Natural killer cell (primary cell): ENCODE measurements around the gene PLAC8L1. TPM values are rescaled to one million over a fixed set of nuclear protein-coding genes. Genes with fewer than 3 reads are reported as not detected.

Experiments
- ATAC-seq, 3 donors: fragments of 150-1000 bp in 2 of 3; fragments of 200-7000 bp in 1 of 3; cut with Tn5 transposase; 1 replicate in 1 of 3; 2 replicates in 2 of 3; pipeline ENCODE4 v1.10.0; 2021; ENCODE audit warnings: mild to moderate bottlenecking in 2 of 3, moderate library complexity in 2 of 3
- DNase-seq, 2 donors: peaks; one replicate each; pipeline versions ENCODE4 v3.0.0 to v3.0.0-alpha.2; 2013 to 2021; ENCODE audit warnings: mixed read lengths in 1 of 2
- H3K27ac ChIP-seq: one replicate; pipeline ENCODE4 v1.5.1; 2013; ENCODE audit warnings: mild to moderate bottlenecking, low read length
- H3K27me3 ChIP-seq: one replicate; pipeline ENCODE4 v1.6.1; 2013; ENCODE audit warnings: low read length; ENCODE audit not compliant: control insufficient read depth, insufficient read depth
- H3K36me3 ChIP-seq: one replicate; pipeline ENCODE4 v1.6.1; 2013; ENCODE audit warnings: low read length; ENCODE audit not compliant: control insufficient read depth, insufficient read depth
- H3K4me1 ChIP-seq: one replicate; pipeline ENCODE4 v1.6.1; 2013; ENCODE audit warnings: low read length; ENCODE audit not compliant: control insufficient read depth, insufficient read depth
- H3K4me3 ChIP-seq: one replicate; pipeline ENCODE4 v1.5.1; 2013; ENCODE audit warnings: low read length
- H3K9me3 ChIP-seq: one replicate; pipeline ENCODE4 v1.6.1; 2013; ENCODE audit warnings: low read length; ENCODE audit not compliant: control insufficient read depth, insufficient read depth
- H3K27ac Mint-ChIP-seq, 2 donors: one replicate each; pipeline ENCODE4 v1.8.0; 2022; ENCODE audit warnings: mild to moderate bottlenecking in 2 of 2, mixed read lengths in 2 of 2, moderate library complexity in 1 of 2
- H3K27me3 Mint-ChIP-seq, 2 donors: one replicate each; pipeline ENCODE4 v1.8.0; 2022; ENCODE audit warnings: low read depth in 2 of 2, mixed read lengths in 2 of 2
- H3K36me3 Mint-ChIP-seq: one replicate; pipeline ENCODE4 v1.8.0; 2022; ENCODE audit warnings: mixed read lengths
- H3K4me1 Mint-ChIP-seq, 2 donors: one replicate each; pipeline ENCODE4 v1.8.0; 2022; ENCODE audit warnings: mixed read lengths in 2 of 2
- H3K4me3 Mint-ChIP-seq: one replicate; pipeline ENCODE4 v1.8.0; 2022; ENCODE audit warnings: mild to moderate bottlenecking, moderate library complexity, mixed read lengths
- H3K9me3 Mint-ChIP-seq, 2 donors: one replicate each; pipeline ENCODE4 v1.8.0; 2022; ENCODE audit warnings: mixed read lengths in 2 of 2
- CTCF ChIP-seq: fragments of 200-600 bp; IDR thresholded peaks from one replicate; pipeline ENCODE4 v1.8.0; 2022; ENCODE audit warnings: antibody characterized with exemption
- WGBS: methylation state at CpG from one replicate; pipeline ENCODE4 v1.1.7; 2013; ENCODE audit warnings: missing lambda C conversion rate; ENCODE audit not compliant: insufficient coverage; 5-methylcytosine and 5-hydroxymethylcytosine counted together
- intact Hi-C: fragments of 100-400 bp; cut with micrococcal nuclease; formaldehyde crosslinking; loops from one replicate; pipeline ENCODE4 v1.14.2; 2022
- total RNA-seq, 4 donors: library from RNA; stranded (reverse); fragments of 120-200 nt in 1 of 4; gene quantifications; one replicate each; pipeline versions ENCODE4 v1.2.3 to v1.2.4, GENCODE V29; 2013 to 2022

PLAC8L1 gene
- total RNA-seq, 3 donors from 2014 or later (not counting 1 experiment from before 2014, with no cell fraction given): 0.45 TPM; not detected in 2

GRCh38 chr5:146076028-146076427 is 29.3 kb downstream of the PLAC8L1 start:
- Mint-ChIP-seq H3K9me3 (no peaks in the 10 kb centered on the region), H3K27ac (no peak overlapping the region), H3K4me3 (no peak overlapping the region), H3K36me3 (no peaks in the 10 kb centered on the region), H3K4me1 (peaks cover 19 to 22% of the 10 kb centered on the region in 2 donors), H3K27me3 (peaks cover 5 to 7% of the 10 kb centered on the region in 2 donors)
- no peaks in the 10 kb centered on the region for H3K27me3 ChIP-seq
- no peak for ATAC-seq
- H3K27ac ChIP-seq: no peak overlapping the region
- DNase-seq: no peak
- H3K36me3 ChIP-seq: no peaks in the 10 kb centered on the region
- H3K4me3 ChIP-seq: no peak overlapping the region
- intact Hi-C loops: no loop called here
- no peak for TF ChIP-seq CTCF
- no peaks in the 10 kb centered on the region for H3K9me3 ChIP-seq
- 38% methylated on average over 4 of the region's 4 CpGs for WGBS
- H3K4me1 ChIP-seq: peaks cover 7% of the 10 kb centered on the region

- TF ChIP-seq CTCF: no peak
- H3K9me3 ChIP-seq: no peaks in the 10 kb centered on the region
- no peak overlapping the region for H3K27ac ChIP-seq
- no peak overlapping the region for H3K4me3 Mint-ChIP-seq
- no peak overlapping the region for H3K27ac Mint-ChIP-seq
- H3K4me1 Mint-ChIP-seq: peaks cover 3% of the 10 kb centered on the region in 2 donors
- H3K4me3 ChIP-seq: no peak overlapping the region
- H3K36me3 Mint-ChIP-seq: no peaks in the 10 kb centered on the region
- DNase-seq: no peak
- H3K27me3 ChIP-seq: no peaks in the 10 kb centered on the region
- WGBS: 86% methylated on average over 9 of the region's 9 CpGs
- no peaks in the 10 kb centered on the region for H3K36me3 ChIP-seq
- peaks cover 5 to 7% of the 10 kb centered on the region in 2 donors for H3K27me3 Mint-ChIP-seq
- ATAC-seq: no peak
- no peaks in the 10 kb centered on the region for H3K9me3 Mint-ChIP-seq
- no peaks in the 10 kb centered on the region for H3K4me1 ChIP-seq
- intact Hi-C loops: no loop called here
Measured at GRCh38 chr5:146073239-146073900, 32.0 kb downstream of the PLAC8L1 start.

GRCh38 chr5:146072595-146072994 is 32.8 kb downstream of the PLAC8L1 start:
- DNase-seq (no peak), ATAC-seq (no peak)
- intact Hi-C loops: no loop called here
- Histone ChIP-seq H3K9me3 (no peaks in the 10 kb centered on the region), H3K27ac (no peak overlapping the region), H3K36me3 (no peaks in the 10 kb centered on the region), H3K4me3 (no peak overlapping the region), H3K4me1 (no peaks in the 10 kb centered on the region), H3K27me3 (no peaks in the 10 kb centered on the region)
- no peak for TF ChIP-seq CTCF
- Mint-ChIP-seq H3K4me1 (no peaks in the 10 kb centered on the region), H3K27ac (no peak overlapping the region), H3K36me3 (no peaks in the 10 kb centered on the region), H3K27me3 (peaks cover 5 to 7% of the 10 kb centered on the region in 2 donors), H3K9me3 (no peaks in the 10 kb centered on the region), H3K4me3 (no peak overlapping the region)
- WGBS: 75% methylated on average over 2 of the region's 2 CpGs

DNA sequence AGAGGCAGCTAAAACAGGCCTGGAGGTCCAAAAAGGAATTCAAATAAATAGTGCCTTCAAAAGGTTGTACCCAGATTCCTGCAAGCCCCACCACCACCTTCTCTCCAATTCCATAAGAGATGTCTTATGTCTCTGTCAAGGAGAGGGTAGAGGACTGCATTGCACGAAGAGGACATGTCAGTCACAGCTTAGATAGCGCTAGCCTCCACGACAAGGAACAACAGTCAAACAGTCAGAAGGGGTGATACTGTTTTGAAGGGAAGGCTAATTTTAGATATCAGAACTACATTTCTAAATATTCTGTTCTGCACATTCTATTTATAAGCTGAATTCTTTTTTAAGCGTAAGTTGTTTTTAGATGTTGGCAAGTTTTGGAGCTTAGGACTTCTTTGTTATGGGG is 34.2 kb downstream of the PLAC8L1 start:
- Mint-ChIP-seq H3K4me3 (no peak overlapping the region), H3K27ac (no peak overlapping the region), H3K36me3 (no peaks in the 10 kb centered on the region), H3K27me3 (peaks cover 7 to 8% of the 10 kb centered on the region in 2 donors), H3K4me1 (no peaks in the 10 kb centered on the region), H3K9me3 (no peaks in the 10 kb centered on the region)
- WGBS: 67% methylated on average over 3 of the region's 4 CpGs
- Histone ChIP-seq H3K4me3 (no peak overlapping the region), H3K36me3 (no peaks in the 10 kb centered on the region), H3K27me3 (no peaks in the 10 kb centered on the region), H3K9me3 (no peaks in the 10 kb centered on the region), H3K4me1 (no peaks in the 10 kb centered on the region), H3K27ac (no peak overlapping the region)
- intact Hi-C loops: no loop called here
- ATAC-seq (no peak), DNase-seq (no peak)
- TF ChIP-seq CTCF: no peak
